Left lung (tissue), 10 donors: Measurements from ENCODE around the gene CABLES2. TPM values are rescaled to one million over a fixed set of nuclear protein-coding genes. Genes with fewer than 3 reads are reported as not detected.

ENCODE experiments used
- ATAC-seq: fragments of 200-7000 bp; cut with Tn5 transposase; one replicate; pipeline ENCODE4 v1.9.1; 2020; ENCODE audit warnings: moderate library complexity
- DNase-seq, 4 donors: peaks; one replicate each; pipeline ENCODE4 v3.0.0-alpha.2; 2013 to 2020
- H3K27ac ChIP-seq, 2 donors: fragments of 200-600 bp; sonication (generic) in 1 of 2; one replicate each; pipeline versions ENCODE4 v1.5.0 to v1.8.0; 2020 to 2021
- H3K27me3 ChIP-seq, 2 donors: fragments of 200-600 bp; sonication (generic) in 1 of 2; one replicate each; pipeline versions ENCODE4 v1.5.0 to v1.8.0; 2020 to 2021
- H3K36me3 ChIP-seq, 2 donors: fragments of 200-600 bp; sonication (generic) in 1 of 2; one replicate each; pipeline versions ENCODE4 v1.5.0 to v1.8.0; 2020 to 2021
- H3K4me1 ChIP-seq, 2 donors: fragments of 200-600 bp; one replicate each; pipeline ENCODE4 v1.8.0; 2021
- H3K4me3 ChIP-seq, 2 donors: fragments of 200-600 bp; sonication (generic) in 1 of 2; one replicate each; pipeline versions ENCODE4 v1.5.0 to v1.8.0; 2020 to 2021; ENCODE audit warnings: mild to moderate bottlenecking in 1 of 2
- H3K9me3 ChIP-seq, 2 donors: fragments of 200-600 bp; sonication (generic) in 1 of 2; one replicate each; pipeline versions ENCODE4 v1.5.0 to v1.8.0; 2020 to 2021
- intact Hi-C, 2 donors: fragments of 100-400 bp; cut with DNase I; formaldehyde crosslinking; loops; one replicate each; pipeline versions ENCODE4 v1.11.2 to v1.14.2; 2022
- polyA plus RNA-seq, 6 donors: library from polyadenylated mRNA; unstranded; fragments of 120-200 nt; gene quantifications; one replicate each; pipeline ENCODE4 v1.2.1, GENCODE V29; 2013; ENCODE audit not compliant: insufficient read length in 6 of 6
- total RNA-seq, 2 donors: library from RNA; stranded (reverse); fragmentation: NEBNext Ultra II Directional; extraction: Animal tissue kit (Norgen Biotek cat#: 25700); gene quantifications; one replicate each; pipeline ENCODE4 v1.2.1, GENCODE V29; 2021
- TF ChIP-seq, protein P1 (sequence below), 2 donors: fragments of 200-600 bp; sonication (generic) in 1 of 2; IDR thresholded peaks; one replicate each; pipeline versions ENCODE4 v1.5.0 to v1.8.0; 2021; ENCODE audit warnings: antibody characterized with exemption in 2 of 2
- donor health status: DM: no; HTN: yes; CAD: no.
- donor health status: DM: no; HTN: no; CAD: no.

The CABLES2 gene
- total and polyA plus RNA-seq, 8 donors, result 4.1 to 16.7 (median 13.2) TPM

DNA sequence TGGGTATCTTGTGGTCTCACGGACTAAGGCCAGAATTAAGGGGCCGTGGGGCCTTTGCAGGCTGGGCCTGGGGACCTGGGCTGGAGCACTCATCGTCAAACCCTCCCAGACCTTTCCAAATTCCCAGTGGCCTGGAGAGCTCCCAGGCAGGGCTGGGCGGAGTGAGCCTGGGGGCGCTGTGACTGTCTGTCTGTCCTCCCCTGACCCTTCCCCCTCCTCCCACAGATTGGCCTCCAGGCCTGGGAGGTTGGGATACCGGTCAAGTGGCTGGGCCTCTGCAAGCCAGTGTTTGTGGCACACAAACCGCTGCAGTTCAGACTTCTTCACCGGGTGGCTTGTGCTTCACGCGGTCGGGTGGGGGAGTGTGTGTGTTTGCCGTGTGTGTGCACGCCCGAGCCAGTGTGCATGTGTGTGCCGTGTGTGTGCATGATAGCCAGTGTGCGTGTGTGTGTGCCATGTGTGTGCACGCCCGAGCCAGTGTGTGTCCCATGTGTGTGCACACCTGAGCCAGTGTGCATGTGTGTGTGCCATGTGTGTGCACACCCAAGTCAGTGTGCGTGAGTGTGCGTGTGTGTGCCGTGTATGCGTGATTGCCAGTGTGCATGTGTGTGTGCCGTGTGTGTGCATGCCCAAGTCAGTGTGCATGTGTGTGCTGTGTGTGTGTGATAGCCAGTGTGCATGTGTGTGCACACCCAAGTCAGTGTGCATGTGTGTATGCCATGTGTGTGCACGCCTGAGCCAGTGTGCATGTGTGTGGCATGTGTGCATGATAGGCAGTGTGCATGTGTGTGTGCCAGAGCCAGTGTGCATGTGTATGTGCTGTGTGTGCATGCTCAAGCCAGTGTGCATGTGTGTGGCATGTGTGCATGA, 14.0 kb upstream of the CABLES2 start:
- ATAC-seq, result no peak
- Histone ChIP-seq H3K4me1 (no peaks in the 10 kb centered on the region), H3K9me3 (no peaks in the 10 kb centered on the region), H3K36me3 (no peaks in the 10 kb centered on the region), H3K27me3 (peaks cover 0 to 45% of the 10 kb centered on the region in 2 donors), H3K4me3 (no peak overlapping the region), H3K27ac (no peak overlapping the region)
- TF ChIP-seq, protein P1, sequence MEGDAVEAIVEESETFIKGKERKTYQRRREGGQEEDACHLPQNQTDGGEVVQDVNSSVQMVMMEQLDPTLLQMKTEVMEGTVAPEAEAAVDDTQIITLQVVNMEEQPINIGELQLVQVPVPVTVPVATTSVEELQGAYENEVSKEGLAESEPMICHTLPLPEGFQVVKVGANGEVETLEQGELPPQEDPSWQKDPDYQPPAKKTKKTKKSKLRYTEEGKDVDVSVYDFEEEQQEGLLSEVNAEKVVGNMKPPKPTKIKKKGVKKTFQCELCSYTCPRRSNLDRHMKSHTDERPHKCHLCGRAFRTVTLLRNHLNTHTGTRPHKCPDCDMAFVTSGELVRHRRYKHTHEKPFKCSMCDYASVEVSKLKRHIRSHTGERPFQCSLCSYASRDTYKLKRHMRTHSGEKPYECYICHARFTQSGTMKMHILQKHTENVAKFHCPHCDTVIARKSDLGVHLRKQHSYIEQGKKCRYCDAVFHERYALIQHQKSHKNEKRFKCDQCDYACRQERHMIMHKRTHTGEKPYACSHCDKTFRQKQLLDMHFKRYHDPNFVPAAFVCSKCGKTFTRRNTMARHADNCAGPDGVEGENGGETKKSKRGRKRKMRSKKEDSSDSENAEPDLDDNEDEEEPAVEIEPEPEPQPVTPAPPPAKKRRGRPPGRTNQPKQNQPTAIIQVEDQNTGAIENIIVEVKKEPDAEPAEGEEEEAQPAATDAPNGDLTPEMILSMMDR (IDR thresholded peaks at IDR 0.05), result no peak
- no peak for DNase-seq
- intact Hi-C loops, result no loop called here

DNA sequence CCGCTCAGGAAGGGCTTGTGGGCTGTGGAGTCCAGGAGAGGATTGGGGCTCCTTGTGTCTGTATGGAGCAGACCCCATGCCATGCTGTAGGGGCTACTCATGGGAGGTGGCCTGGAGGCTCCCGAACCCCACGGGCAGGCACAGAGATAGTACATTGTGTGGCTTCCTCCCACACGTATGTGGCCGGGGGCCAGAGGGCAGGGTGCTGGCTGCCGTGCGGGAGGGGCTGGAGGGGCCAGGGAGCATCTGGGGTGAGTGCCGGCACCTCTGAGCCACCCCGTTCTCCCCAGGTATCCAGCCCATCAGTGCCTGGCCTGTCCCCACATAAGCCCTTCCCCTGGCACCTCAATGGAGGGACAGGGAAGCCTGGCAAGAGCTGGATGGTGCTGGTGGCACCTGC, 12.7 kb upstream of the CABLES2 start:
- DNase-seq, result no peak
- Histone ChIP-seq H3K27ac (no peak overlapping the region), H3K9me3 (no peaks in the 10 kb centered on the region), H3K4me3 (no peak overlapping the region), H3K36me3 (no peaks in the 10 kb centered on the region), H3K27me3 (peaks cover 0 to 43% of the 10 kb centered on the region in 2 donors), H3K4me1 (no peaks in the 10 kb centered on the region)
- TF ChIP-seq, protein P1 (IDR thresholded peaks at IDR 0.05), result no peak
- intact Hi-C loops, result no loop called here
- no peak for ATAC-seq

DNA sequence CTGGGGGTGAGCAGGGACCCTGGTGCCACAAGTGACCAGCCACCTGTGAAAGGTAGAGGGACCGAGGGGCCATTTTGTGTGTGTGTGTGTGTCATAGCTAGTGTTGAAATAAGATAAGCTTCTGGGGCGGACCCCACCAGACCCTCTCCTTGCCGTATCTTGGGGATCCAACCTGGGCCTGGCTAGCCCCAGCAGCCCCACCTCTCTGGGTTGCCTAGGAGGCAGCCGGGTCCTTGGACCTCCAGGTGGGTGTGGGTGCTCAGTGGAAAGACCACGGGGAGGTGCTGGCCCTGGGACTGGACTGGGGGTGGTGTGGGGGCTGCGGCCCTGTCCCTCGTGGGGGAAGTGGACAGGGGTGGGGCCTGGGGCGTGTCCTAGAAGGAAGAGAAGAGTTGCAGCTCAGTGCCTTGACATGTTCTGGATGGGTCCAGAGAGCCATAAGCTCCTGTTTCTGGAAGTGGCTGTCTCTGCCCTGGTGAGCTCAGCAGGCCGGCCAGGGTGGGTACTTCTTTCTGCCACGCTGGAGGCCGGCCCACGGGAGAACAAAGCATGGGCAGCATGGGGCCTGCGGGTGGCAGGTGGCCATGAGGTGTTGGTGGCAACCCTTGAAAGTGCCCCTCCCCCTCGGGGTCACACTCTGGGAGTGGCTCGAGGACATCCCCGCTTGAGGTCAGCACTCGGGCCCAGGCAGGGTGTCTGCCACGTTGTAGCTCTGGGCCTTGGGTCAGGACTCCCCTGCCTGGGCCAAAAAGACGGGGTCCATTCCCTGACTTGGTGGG, 11.8 kb upstream of the CABLES2 start:
- DNase-seq, result no peak
- TF ChIP-seq, protein P1 (IDR thresholded peaks at IDR 0.05), result no peak

DNA sequence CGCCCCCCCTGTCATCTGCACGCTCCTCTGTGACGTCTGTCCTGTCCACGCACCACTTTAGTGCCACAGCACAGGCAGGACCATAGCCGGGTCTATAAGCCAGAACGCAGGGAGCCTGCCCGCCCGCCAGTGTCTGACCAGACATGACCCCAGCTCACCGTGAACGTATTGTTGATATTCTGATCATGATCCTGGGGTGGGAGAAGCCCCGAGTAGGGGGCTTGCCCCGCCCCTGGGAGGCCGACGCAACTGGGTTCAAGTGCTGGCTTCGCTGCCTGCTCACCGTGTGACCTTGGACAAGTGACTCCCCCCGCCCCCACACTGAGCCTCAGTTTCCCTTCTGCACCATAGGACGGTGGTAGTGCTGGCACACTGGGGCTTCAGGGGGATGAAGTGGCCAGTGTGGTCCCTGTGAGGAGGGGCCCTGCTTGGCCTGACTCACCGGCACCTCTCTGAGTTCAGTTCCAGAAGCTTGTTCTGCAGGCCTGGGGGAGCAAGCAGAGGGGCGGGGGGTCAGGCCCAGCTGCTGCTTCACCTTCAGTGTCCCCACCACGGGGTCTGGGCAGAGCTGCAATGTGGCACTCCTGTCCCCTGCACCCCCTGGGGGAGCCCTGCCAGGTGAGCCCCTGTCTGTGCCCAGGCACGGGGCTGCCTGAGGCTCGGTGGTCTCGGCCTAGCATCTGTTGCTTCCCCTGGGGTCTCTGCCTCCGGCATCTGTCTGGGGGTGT, 11.1 kb upstream of the CABLES2 start:
- Histone ChIP-seq H3K4me1 (no peaks in the 10 kb centered on the region), H3K36me3 (no peaks in the 10 kb centered on the region), H3K27ac (no peak overlapping the region), H3K4me3 (no peak overlapping the region), H3K27me3 (peaks cover 0 to 27% of the 10 kb centered on the region in 2 donors), H3K9me3 (no peaks in the 10 kb centered on the region)
- DNase-seq (no peak), ATAC-seq (no peak)
- TF ChIP-seq, protein P1 (IDR thresholded peaks at IDR 0.05), result no peak
- intact Hi-C loops, result no loop called here

More for the DNA sequence above, 11.8 kb upstream of the CABLES2 start:
- intact Hi-C loops, result no loop called here
- ATAC-seq, result no peak
- no peak overlapping the region for H3K4me3 ChIP-seq
- no peaks in the 10 kb centered on the region for H3K36me3 ChIP-seq
- H3K27me3 ChIP-seq, result peaks cover 0 to 34% of the 10 kb centered on the region in 2 donors
- no peak overlapping the region for H3K27ac ChIP-seq
- H3K9me3 ChIP-seq, result no peaks in the 10 kb centered on the region
- H3K4me1 ChIP-seq, result no peaks in the 10 kb centered on the region
